HG02623 (cell line): ENCODE measurements around the gene GALNT9.
A peak's percentile ranks its signal among the peaks of the same experiment; 100 is the strongest.

Experiments
- ATAC-seq: cut with Tn5 transposase; IDR thresholded peaks from one replicate; pipeline ENCODE4 v1.9.1; 2021; ENCODE audit warnings: moderate library complexity; ENCODE audit not compliant: unreplicated experiment

Gene GALNT9

GRCh38 chr12:132161796-132162507 lies 167.4 kb downstream of the GALNT9 start:
- ATAC-seq = no peak

- ATAC-seq = no peak
Observed at GRCh38 chr12:132161036-132161781, 168.2 kb downstream of the GALNT9 start.

DNA sequence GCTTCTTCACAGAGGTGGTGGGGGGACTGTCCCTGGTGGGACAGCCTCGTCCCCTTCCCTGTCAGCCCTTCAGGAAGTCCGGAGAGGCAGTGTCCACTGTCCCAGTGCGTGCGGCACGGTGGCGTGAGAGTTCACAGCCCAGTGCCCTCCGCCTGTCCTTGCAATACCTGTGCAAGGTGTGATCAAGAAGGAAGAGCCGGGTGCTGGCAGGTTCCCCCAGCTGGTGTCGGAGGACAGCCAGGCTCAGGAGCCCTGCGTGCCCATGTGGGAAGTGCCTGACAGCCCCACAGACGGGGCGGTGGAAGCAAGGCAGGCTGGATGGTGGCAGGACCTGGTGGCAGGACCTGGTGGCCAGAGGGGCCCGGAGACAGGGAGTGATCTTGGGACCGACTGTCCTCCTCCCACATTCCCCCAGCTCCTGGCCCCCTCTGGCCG lies 168.8 kb downstream of the GALNT9 start:
- no peak for ATAC-seq

DNA sequence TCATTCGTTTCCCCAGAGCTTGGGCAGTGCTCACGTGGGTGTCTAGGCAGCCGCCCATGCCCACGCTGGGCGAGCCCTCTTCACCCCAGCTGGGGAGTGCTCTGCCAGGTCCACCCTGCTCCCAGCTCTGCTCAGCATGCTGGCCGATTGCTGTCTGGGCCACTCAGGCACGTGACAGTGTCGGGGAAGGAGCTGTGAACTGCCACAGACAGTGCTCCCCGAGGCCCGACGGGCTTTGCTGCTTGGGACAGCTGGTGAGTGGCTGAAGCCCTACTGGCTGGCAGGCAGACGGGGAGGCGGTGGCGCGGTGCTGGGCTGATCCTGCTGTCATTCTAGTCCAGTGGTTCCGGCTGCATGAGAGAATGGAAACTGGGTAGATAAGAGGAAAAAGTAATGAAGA lies 169.4 kb downstream of the GALNT9 start:
- ATAC-seq = no peak

DNA sequence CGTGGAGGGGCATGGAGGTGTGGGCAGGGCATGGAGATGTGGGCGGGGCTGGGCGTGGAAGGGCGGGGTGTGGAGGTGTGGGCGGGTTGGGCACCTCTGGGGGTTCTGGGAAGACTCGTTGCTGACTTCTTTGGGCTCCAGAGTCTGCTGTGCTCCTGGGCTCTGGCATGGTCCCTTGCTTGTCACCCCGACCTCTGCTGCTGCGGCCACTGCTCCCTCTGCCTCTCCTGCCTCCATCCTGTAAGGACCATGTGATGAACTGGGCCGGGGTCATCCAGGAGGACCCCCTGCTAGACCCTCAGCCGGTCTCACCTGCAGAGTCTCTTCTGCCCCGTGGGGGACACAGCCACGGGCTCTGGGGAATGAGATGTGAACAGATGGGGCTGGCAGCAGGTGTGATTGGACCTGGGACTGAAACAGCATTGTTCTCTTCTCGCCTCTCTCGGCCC lies 169.8 kb downstream of the GALNT9 start:
- no peak for ATAC-seq

DNA sequence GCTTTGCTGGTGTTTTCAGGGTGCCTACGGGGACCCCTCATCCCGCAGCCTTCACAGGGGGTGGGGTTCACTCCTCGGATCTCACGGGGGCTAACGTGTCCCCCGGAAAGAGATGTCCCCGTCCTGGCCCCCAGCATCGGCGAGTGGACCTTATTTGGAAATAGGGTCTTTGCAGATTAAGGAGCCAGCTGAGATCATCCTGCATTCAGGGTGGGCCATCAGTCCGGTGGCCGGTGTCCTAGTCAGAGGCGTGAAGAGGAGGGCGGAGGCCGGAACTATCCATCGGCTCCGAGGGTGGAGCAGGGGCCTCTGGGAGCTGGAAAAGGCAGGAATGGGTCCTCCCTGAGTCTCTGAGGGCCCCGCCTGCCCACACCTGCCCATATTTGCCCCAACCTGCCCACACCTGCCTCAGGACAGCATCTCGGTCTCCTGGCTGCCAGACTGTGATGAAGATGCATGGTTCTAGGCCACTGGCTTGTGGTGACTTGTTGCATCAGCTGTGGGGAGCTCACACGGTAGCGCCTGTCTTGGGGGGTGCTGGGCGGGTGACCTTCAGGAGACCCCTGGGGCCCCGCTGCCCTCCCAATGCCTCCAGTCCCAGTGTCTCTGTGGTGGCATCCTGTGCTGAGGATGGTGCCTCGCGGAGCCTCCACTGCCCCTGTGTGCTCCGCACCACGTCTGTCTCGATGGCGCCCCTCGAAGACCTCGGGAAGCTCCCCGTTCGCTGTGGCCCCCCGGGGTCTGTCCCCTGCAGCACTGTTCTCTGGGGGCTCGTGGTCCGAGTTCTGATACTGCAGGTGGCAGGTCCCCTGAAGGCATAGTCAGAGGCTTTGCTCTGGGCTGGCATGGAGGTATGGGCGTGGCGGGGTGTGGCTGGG lies 170.5 kb downstream of the GALNT9 start:
- ATAC-seq = no peak

- ATAC-seq = no peak
Observed at GRCh38 chr12:132157733-132158409, 171.5 kb downstream of the GALNT9 start.

- ATAC-seq = no peak
Observed at GRCh38 chr12:132156573-132157325, 172.6 kb downstream of the GALNT9 start.

DNA sequence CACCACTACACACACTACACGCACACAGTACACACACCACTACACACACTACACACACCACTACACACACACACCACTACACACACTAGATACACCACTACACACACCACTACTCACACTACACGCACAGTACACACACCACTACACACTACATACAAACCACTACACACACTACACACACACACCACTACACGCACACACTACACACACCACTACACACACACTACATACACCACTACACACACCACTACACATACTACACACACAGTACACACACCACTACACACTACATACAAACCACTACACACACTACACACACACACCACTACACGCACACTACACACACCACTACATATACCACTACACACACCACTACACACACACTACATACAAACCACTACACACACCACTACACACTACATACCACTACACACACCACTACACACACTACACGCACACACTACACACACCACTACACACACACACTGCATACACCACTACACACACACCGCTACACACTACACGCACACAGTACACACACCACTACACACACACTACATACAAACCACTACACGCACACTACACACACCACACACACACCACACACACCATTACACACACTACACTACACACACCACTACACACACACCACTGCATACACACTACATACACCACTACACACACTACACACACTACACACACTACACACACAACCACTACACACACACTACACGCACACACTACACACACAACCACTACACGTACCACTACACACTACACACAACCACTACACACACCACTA lies 173.4 kb downstream of the GALNT9 start:
- ATAC-seq = no peak

- ATAC-seq = no peak
Observed at GRCh38 chr12:132154941-132155770, 174.2 kb downstream of the GALNT9 start.

GRCh38 chr12:132154341-132154761 lies 175.0 kb downstream of the GALNT9 start:
- no peak for ATAC-seq

- ATAC-seq = peak; percentile 63
Observed at GRCh38 chr12:132153501-132154340, 175.7 kb downstream of the GALNT9 start.

GRCh38 chr12:132152953-132153352 lies 176.4 kb downstream of the GALNT9 start:
- ATAC-seq = no peak

- ATAC-seq = no peak
Observed at GRCh38 chr12:132152411-132152821, 177.0 kb downstream of the GALNT9 start.

DNA sequence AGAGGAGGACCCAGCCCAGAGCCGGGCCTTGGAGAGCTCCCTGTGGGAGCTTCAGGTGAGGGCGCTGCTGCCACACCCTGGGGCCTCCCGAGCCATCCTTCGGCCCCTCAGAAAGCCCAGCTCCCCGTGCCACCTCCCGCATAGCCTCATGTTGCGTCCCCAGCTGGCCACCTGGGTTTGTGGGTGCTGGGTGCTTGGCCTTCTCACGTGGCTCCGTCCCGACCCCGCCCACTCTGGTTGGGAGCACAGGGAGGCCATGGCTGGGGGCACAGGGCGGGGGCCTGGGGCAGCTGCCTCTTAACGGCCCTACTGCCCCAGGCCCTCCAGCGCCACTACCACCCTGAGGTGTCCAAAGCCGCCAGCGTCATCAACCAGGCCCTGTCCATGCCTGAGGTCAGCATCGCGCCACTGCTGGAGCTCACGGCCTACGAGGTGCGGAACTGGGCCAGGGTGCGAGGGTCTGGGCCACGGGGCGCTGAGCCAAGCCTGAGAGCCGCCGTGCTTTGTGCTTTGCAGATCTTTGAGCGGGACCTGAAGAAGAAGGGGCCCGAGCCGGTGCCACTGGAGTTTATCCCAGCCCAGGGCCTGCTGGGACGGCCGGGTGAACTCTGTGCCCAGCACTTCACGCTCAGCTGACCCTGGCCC lies 177.5 kb downstream of the GALNT9 start:
- no peak for ATAC-seq

DNA sequence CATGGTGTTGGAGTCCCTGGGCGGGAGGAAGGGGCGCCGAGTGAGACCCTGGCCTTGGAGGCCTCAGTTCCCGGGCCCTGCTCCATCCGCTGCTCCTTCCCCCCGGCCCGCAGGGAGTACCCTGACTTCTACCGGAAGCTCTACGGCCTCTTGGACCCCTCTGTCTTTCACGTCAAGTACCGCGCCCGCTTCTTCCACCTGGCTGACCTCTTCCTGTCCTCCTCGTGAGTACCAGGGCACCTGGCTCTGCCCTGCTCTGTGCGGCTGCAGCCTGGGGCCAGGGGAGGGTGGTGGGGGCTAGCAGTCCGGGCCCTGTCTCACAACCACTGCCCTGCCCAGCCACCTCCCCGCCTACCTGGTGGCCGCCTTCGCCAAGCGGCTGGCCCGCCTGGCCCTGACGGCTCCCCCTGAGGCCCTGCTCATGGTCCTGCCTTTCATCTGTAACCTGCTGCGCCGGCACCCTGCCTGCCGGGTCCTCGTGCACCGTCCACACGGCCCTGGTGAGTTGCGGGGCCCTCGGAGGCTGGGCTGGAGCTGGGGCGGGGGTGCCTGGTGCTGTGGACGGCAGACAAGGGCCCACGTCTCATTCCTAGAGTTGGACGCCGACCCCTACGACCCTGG lies 178.1 kb downstream of the GALNT9 start:
- ATAC-seq = no peak

- ATAC-seq = no peak
Observed at GRCh38 chr12:132150780-132151144, 178.6 kb downstream of the GALNT9 start.
